Prostate gland (tissue), 2 donors: ENCODE results near the gene KCNK4. TPM values are rescaled to one million over a fixed set of nuclear protein-coding genes. Genes with fewer than 3 reads are reported as not detected.

Experiments
- DNase-seq: peaks from one replicate; pipeline ENCODE4 v3.0.0-alpha.2; 2019; ENCODE audit warnings: low spot score
- H3K27ac ChIP-seq, 2 donors: fragments of 200-600 bp; sonication (generic); 2 replicates each; pipeline ENCODE4 v1.5.1; 2017 to 2019
- H3K27me3 ChIP-seq: fragments of 200-600 bp; sonication (generic); replicated peaks from 2 replicates; pipeline ENCODE4 v1.5.1; 2019; ENCODE audit not compliant: insufficient read depth
- H3K36me3 ChIP-seq, 2 donors: fragments of 200-600 bp; sonication (generic); 1 replicate in 1 of 2; 2 replicates in 1 of 2; pipeline versions ENCODE4 v1.5.1 to v1.8.1; 2017 to 2019
- H3K4me1 ChIP-seq: fragments of 200-600 bp; sonication (generic); replicated peaks from 2 replicates; pipeline ENCODE4 v1.5.1; 2019
- H3K4me3 ChIP-seq, 2 donors: fragments of 200-600 bp; sonication (generic); 2 replicates each; pipeline ENCODE4 v1.5.1; 2017 to 2019
- H3K9me3 ChIP-seq: fragments of 200-600 bp; sonication (generic); 2 replicates; pipeline ENCODE4 v1.5.1; 2017
- POLR2A ChIP-seq: fragments of 450-650 bp; IDR thresholded peaks from one replicate; pipeline ENCODE4 v1.6.1; 2016; ENCODE audit warnings: antibody characterized with exemption, mild to moderate bottlenecking
- POLR2AphosphoS5 ChIP-seq: sonication (generic); formaldehyde crosslinking; IDR thresholded peaks from one replicate; pipeline ENCODE4 v1.6.1; 2017; ENCODE audit warnings: antibody characterized with exemption
- WGBS: methylation state at CpG from one replicate; pipeline ENCODE4 v1.1.5; 2018; 5-methylcytosine and 5-hydroxymethylcytosine counted together
- intact Hi-C: fragments of 100-400 bp; cut with DNase I; formaldehyde crosslinking; loops from one replicate; pipeline ENCODE4 v1.14.2; 2022
- total RNA-seq, 2 donors: library from RNA; depleted of rRNA; stranded (reverse); fragments of >200 nt; gene quantifications; one replicate each; pipeline ENCODE4 v1.1.0, GENCODE V29; 2016
- TF ChIP-seq, protein P1 (sequence below), 4 experiments: fragments of 200-600 bp in 2 of 4; fragments of 450-650 bp in 2 of 4; sonication (generic) in 2 of 4; IDR thresholded peaks; 1 replicate in 3 of 4; 2 replicates in 1 of 4; pipeline ENCODE4 v1.5.1; 2016 to 2019; ENCODE audit warnings: antibody characterized with exemption in 4 of 4, mild to moderate bottlenecking in 2 of 4, moderate library complexity in 2 of 4

KCNK4 gene
- total RNA-seq, 2 donors from 2014 or later: not detected

- intact Hi-C loops: no loop called here
- Histone ChIP-seq H3K4me3 (no peak overlapping the region), H3K27ac (no peak overlapping the region), H3K4me1 (peaks cover 11% of the 10 kb centered on the region), H3K36me3 (peaks cover 0 to 13% of the 10 kb centered on the region in 2 donors), H3K27me3 (no peaks in the 10 kb centered on the region), H3K9me3 (no peaks in the 10 kb centered on the region)
- TF ChIP-seq, protein P1, sequence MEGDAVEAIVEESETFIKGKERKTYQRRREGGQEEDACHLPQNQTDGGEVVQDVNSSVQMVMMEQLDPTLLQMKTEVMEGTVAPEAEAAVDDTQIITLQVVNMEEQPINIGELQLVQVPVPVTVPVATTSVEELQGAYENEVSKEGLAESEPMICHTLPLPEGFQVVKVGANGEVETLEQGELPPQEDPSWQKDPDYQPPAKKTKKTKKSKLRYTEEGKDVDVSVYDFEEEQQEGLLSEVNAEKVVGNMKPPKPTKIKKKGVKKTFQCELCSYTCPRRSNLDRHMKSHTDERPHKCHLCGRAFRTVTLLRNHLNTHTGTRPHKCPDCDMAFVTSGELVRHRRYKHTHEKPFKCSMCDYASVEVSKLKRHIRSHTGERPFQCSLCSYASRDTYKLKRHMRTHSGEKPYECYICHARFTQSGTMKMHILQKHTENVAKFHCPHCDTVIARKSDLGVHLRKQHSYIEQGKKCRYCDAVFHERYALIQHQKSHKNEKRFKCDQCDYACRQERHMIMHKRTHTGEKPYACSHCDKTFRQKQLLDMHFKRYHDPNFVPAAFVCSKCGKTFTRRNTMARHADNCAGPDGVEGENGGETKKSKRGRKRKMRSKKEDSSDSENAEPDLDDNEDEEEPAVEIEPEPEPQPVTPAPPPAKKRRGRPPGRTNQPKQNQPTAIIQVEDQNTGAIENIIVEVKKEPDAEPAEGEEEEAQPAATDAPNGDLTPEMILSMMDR (IDR thresholded peaks at IDR 0.05): no peak
- no peak for TF ChIP-seq POLR2A
- WGBS: 88% methylated on average over 15 of the region's 15 CpGs
- DNase-seq: no peak
Observed at GRCh38 chr11:64256300-64256699, 34.8 kb upstream of the KCNK4 start.

- intact Hi-C loops: no loop called here
- WGBS: 91% methylated on average over 20 of the region's 24 CpGs
- H3K36me3 ChIP-seq: peaks cover 0 to 19% of the 10 kb centered on the region in 2 donors
Observed at GRCh38 chr11:64258356-64258755, 32.7 kb upstream of the KCNK4 start.

GRCh38 chr11:64258946-64259532 lies 32.1 kb upstream of the KCNK4 start:
- Histone ChIP-seq H3K27me3 (no peaks in the 10 kb centered on the region), H3K27ac (no peak overlapping the region), H3K4me3 (no peak overlapping the region), H3K4me1 (no peaks in the 10 kb centered on the region), H3K36me3 (peaks cover 0 to 19% of the 10 kb centered on the region in 2 donors), H3K9me3 (no peaks in the 10 kb centered on the region)
- WGBS: 93% methylated on average over 30 of the region's 32 CpGs
- no peak for DNase-seq
- intact Hi-C loops: no loop called here
- TF ChIP-seq, protein P1 (IDR thresholded peaks at IDR 0.05): no peak
- TF ChIP-seq POLR2A: no peak
- TF ChIP-seq POLR2AphosphoS5: no peak

More at GRCh38 chr11:64258356-64258755, 32.7 kb upstream of the KCNK4 start:
- no peaks in the 10 kb centered on the region for H3K4me1 ChIP-seq
- H3K27me3 ChIP-seq: no peaks in the 10 kb centered on the region
- DNase-seq: no peak
- H3K9me3 ChIP-seq: no peaks in the 10 kb centered on the region
- H3K4me3 ChIP-seq: no peak overlapping the region
- H3K27ac ChIP-seq: no peak overlapping the region
- TF ChIP-seq, protein P1 (IDR thresholded peaks at IDR 0.05): no peak
- TF ChIP-seq POLR2AphosphoS5 (no peak), POLR2A (no peak)

DNA sequence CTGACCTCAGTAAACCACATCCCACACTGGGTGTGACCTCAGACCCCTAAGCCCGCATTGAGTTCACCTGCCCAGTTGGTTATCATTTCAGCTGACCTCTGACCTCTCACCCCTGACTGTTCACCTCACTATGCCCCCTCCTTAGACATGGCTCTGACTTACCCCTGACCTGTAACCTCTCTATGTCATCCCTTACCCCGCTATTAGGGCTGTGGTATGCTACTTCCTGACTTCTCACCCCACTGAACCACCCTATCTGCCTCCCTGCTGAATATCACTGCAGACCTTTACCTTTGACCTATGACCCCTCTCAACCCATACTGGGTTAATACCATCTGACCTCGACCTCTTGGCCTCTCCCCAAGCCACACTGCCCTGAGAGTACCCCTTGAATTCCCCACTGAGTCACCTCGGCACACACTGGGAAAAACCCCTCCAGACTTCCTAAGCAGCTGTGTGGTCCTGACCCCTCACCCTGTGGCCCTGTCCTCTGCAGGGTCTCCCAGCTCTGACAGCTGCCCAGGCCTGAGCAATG lies 31.5 kb upstream of the KCNK4 start:
- TF ChIP-seq POLR2AphosphoS5: no peak
- TF ChIP-seq POLR2A: no peak
- TF ChIP-seq, protein P1 (IDR thresholded peaks at IDR 0.05): no peak

GRCh38 chr11:64260147-64260708 lies 30.9 kb upstream of the KCNK4 start:
- no peak for DNase-seq
- Histone ChIP-seq H3K36me3 (peaks cover 0 to 19% of the 10 kb centered on the region in 2 donors), H3K4me1 (no peaks in the 10 kb centered on the region), H3K4me3 (no peak overlapping the region), H3K27me3 (no peaks in the 10 kb centered on the region), H3K27ac (no peak overlapping the region), H3K9me3 (no peaks in the 10 kb centered on the region)
- TF ChIP-seq POLR2AphosphoS5 (no peak), POLR2A (no peak)
- TF ChIP-seq, protein P1 (IDR thresholded peaks at IDR 0.05): no peak
- 93% methylated on average over 6 of the region's 6 CpGs for WGBS
- intact Hi-C loops: no loop called here

More for the DNA sequence above, 31.5 kb upstream of the KCNK4 start:
- intact Hi-C loops: no loop called here
- no peaks in the 10 kb centered on the region for H3K9me3 ChIP-seq
- H3K4me3 ChIP-seq: no peak overlapping the region
- peaks cover 0 to 19% of the 10 kb centered on the region in 2 donors for H3K36me3 ChIP-seq
- H3K27me3 ChIP-seq: no peaks in the 10 kb centered on the region
- 90% methylated on average over 4 of the region's 4 CpGs for whole genome bisulfite sequencing
- H3K4me1 ChIP-seq: no peaks in the 10 kb centered on the region
- DNase-seq: no peak
- no peak overlapping the region for H3K27ac ChIP-seq
